ENCODE results near the gene SLC5A10.
"Not testable (repeated sequence)": the region's sequence is repeated elsewhere in the genome, so short reads cannot be mapped to it uniquely, and the experiment has no call there.

SLC5A10 gene

GRCh38 chr17:18953231-18953728, 1.3 kb downstream of the SLC5A10 start:
- H3K4me3 ChIP-seq (ENCODE audit: low read depth, low read length): no peak overlapping the region

GRCh38 chr17:18954321-18954720, 2.4 kb downstream of the SLC5A10 start:
- TF ChIP-seq CTCF (IDR thresholded peaks at IDR 0.05; ENCODE audit: borderline replicate concordance, insufficient read depth, low read depth, low read length): no peak
- no peak overlapping the region for H3K4me3 ChIP-seq (ENCODE audit: low read depth, low read length)

More at GRCh38 chr17:18953231-18953728, 1.3 kb downstream of the SLC5A10 start:
- TF ChIP-seq CTCF (IDR thresholded peaks at IDR 0.05; ENCODE audit: borderline replicate concordance, insufficient read depth, low read depth, low read length): no peak

GRCh38 chr17:18955009-18955408, 3.0 kb downstream of the SLC5A10 start:
- no peak for TF ChIP-seq CTCF (IDR thresholded peaks at IDR 0.05; ENCODE audit: borderline replicate concordance, insufficient read depth, low read depth, low read length)
- H3K4me3 ChIP-seq (ENCODE audit: low read depth, low read length): no peak overlapping the region

GRCh38 chr17:18956021-18956420, 4.1 kb downstream of the SLC5A10 start:
- H3K4me3 ChIP-seq (ENCODE audit: low read depth, low read length): not testable (repeated sequence)

GRCh38 chr17:18956581-18956980, 4.6 kb downstream of the SLC5A10 start:
- TF ChIP-seq CTCF (IDR thresholded peaks at IDR 0.05; ENCODE audit: borderline replicate concordance, insufficient read depth, low read depth, low read length): no peak
- no peak overlapping the region for H3K4me3 ChIP-seq (ENCODE audit: low read depth, low read length)

GRCh38 chr17:18957831-18958230, 5.9 kb downstream of the SLC5A10 start:
- no peak overlapping the region for H3K4me3 ChIP-seq (ENCODE audit: low read depth, low read length)
- no peak for TF ChIP-seq CTCF (IDR thresholded peaks at IDR 0.05; ENCODE audit: borderline replicate concordance, insufficient read depth, low read depth, low read length)

GRCh38 chr17:18958611-18959010, 6.6 kb downstream of the SLC5A10 start:
- no peak overlapping the region for H3K4me3 ChIP-seq (ENCODE audit: low read depth, low read length)
- no peak for TF ChIP-seq CTCF (IDR thresholded peaks at IDR 0.05; ENCODE audit: borderline replicate concordance, insufficient read depth, low read depth, low read length)
